ENCODE measurements around the gene TIGD2.
A peak's percentile ranks its signal among the peaks of the same experiment; 100 is the strongest.

The TIGD2 gene

GRCh38 chr4:89111833-89112563 is 665 bp downstream of the TIGD2 start:
- ChIA-PET CTCF (interaction anchor here (1.0 kb wide), 1 partner anchor 56 kb away, joined by 3 read pairs; the partner anchor contains the start of gene FAM13A), POLR2A (no interaction called here)
- H3K4me3 ChIP-seq (ENCODE audit: low read depth, low read length): peak overlapping the region; percentile 84
- peak; percentile 79 for DNase-seq (ENCODE audit: low read depth, low spot score)
- TF ChIP-seq CTCF (IDR thresholded peaks at IDR 0.05; ENCODE audit: insufficient read depth, low read length, missing control alignments): no peak

GRCh38 chr4:89113415-89113814 is 2.1 kb downstream of the TIGD2 start:
- no peak for DNase-seq (ENCODE audit: low read depth, low spot score)
- TF ChIP-seq CTCF (IDR thresholded peaks at IDR 0.05; ENCODE audit: insufficient read depth, low read length, missing control alignments): no peak
- H3K4me3 ChIP-seq (ENCODE audit: low read depth, low read length): no peak overlapping the region
- CTCF ChIA-PET: no interaction called here
- POLR2A ChIA-PET: no interaction called here

GRCh38 chr4:89114100-89114499 is 2.8 kb downstream of the TIGD2 start:
- CTCF ChIA-PET: no interaction called here
- POLR2A ChIA-PET: no interaction called here
- no peak for TF ChIP-seq CTCF (IDR thresholded peaks at IDR 0.05; ENCODE audit: insufficient read depth, low read length, missing control alignments)
- no peak overlapping the region for H3K4me3 ChIP-seq (ENCODE audit: low read depth, low read length)
- no peak for DNase-seq (ENCODE audit: low read depth, low spot score)

- CTCF ChIA-PET: no interaction called here
- no peak for TF ChIP-seq CTCF (IDR thresholded peaks at IDR 0.05; ENCODE audit: insufficient read depth, low read length, missing control alignments)
- POLR2A ChIA-PET: no interaction called here
- no peak overlapping the region for H3K4me3 ChIP-seq (ENCODE audit: low read depth, low read length)
- no peak for DNase-seq (ENCODE audit: low read depth, low spot score)
Measured at GRCh38 chr4:89117115-89117514, 5.8 kb downstream of the TIGD2 start.

- TF ChIP-seq CTCF (IDR thresholded peaks at IDR 0.05; ENCODE audit: insufficient read depth, low read length, missing control alignments): no peak
- ChIA-PET CTCF (no interaction called here), POLR2A (no interaction called here)
- no peak overlapping the region for H3K4me3 ChIP-seq (ENCODE audit: low read depth, low read length)
- DNase-seq (ENCODE audit: low read depth, low spot score): no peak
Measured at GRCh38 chr4:89119166-89119565, 7.8 kb downstream of the TIGD2 start.

GRCh38 chr4:89119836-89120235 is 8.5 kb downstream of the TIGD2 start:
- ChIA-PET CTCF (no interaction called here), POLR2A (no interaction called here)
- no peak for DNase-seq (ENCODE audit: low read depth, low spot score)
- TF ChIP-seq CTCF (IDR thresholded peaks at IDR 0.05; ENCODE audit: insufficient read depth, low read length, missing control alignments): no peak
- H3K4me3 ChIP-seq (ENCODE audit: low read depth, low read length): no peak overlapping the region

Measured in AG04449 (cell line).